ENCODE measurements around the gene B9D2. TPM values are rescaled to one million over a fixed set of nuclear protein-coding genes. Genes with fewer than 3 reads are reported as not detected.

Gene B9D2
- polyA plus RNA-seq, 1 of the 3 experiments (the other 2 are of a cell fraction): 13.3 TPM

DNA sequence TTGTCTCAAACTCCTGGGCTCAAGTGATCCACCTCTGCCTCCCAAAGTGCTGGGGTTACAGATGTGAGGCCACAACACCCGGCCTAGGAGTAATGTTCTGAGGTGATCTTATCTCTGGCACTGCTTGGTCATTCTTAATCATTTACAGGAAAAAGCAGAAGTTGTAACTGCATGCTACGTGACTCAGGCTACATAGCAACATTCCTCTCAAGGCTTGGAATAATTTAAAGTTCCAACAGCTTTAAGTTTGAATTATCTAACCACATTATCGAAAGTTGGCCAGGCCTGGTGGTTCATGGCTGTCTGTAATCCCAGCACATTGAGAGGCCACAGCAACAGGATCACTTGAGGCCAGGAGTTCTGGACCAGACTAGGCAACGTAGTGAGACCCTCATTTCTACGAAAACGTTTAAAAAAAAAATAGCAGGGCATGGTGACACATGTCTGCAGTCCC is 3.9 kb upstream of the B9D2 start (continued):
- TF ChIP-seq, protein P1, sequence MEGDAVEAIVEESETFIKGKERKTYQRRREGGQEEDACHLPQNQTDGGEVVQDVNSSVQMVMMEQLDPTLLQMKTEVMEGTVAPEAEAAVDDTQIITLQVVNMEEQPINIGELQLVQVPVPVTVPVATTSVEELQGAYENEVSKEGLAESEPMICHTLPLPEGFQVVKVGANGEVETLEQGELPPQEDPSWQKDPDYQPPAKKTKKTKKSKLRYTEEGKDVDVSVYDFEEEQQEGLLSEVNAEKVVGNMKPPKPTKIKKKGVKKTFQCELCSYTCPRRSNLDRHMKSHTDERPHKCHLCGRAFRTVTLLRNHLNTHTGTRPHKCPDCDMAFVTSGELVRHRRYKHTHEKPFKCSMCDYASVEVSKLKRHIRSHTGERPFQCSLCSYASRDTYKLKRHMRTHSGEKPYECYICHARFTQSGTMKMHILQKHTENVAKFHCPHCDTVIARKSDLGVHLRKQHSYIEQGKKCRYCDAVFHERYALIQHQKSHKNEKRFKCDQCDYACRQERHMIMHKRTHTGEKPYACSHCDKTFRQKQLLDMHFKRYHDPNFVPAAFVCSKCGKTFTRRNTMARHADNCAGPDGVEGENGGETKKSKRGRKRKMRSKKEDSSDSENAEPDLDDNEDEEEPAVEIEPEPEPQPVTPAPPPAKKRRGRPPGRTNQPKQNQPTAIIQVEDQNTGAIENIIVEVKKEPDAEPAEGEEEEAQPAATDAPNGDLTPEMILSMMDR (IDR thresholded peaks at IDR 0.05): no peak
- TF ChIP-seq FOSL2 (IDR thresholded peaks at IDR 0.05; ENCODE audit: borderline replicate concordance, low read depth) (peak; percentile 87; the same call in 1 of the 2 replicates), TEAD4 (IDR thresholded peaks at IDR 0.05; ENCODE audit: borderline replicate concordance, insufficient read depth) (peak; percentile 86), YY1 (IDR thresholded peaks at IDR 0.05; ENCODE audit: low read depth) (no peak), NRF1 (IDR thresholded peaks at IDR 0.05; ENCODE audit: low read depth, low read length) (no peak), RCOR1 (IDR thresholded peaks at IDR 0.05; ENCODE audit: low read length) (no peak), MEF2A (IDR thresholded peaks at IDR 0.05; ENCODE audit: borderline replicate concordance, low read depth) (peak; percentile 37; the same call in 1 of the 2 replicates), JUND (IDR thresholded peaks at IDR 0.05) (peak; percentile 88; the same call in 1 of the 2 replicates)
- TF ChIP-seq, protein P2, sequence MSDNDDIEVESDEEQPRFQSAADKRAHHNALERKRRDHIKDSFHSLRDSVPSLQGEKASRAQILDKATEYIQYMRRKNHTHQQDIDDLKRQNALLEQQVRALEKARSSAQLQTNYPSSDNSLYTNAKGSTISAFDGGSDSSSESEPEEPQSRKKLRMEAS (IDR thresholded peaks at IDR 0.05; ENCODE audit: low read depth): peak; percentile 90

DNA sequence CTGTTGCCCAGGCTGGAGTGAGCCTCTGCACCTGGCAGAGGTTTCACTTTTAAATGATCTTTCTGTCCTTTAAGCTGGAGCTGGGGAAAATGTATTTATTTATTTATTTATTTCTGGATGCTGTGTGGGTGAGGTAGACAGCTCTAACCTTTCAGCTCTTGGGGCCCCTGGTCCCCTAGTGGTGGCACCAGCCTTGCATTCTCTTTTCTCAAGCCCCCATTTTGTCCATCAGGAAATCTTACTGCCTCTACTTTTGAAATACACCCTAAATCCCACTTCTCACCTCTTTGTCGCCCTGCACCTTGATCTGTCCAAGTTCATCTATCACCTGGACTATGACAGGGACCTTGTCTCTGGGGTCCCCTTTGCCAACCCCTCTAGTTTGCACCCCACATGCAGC is 2.1 kb upstream of the B9D2 start:
- no peak for DNase-seq
- H3K79me2 ChIP-seq (ENCODE audit: insufficient read depth): peaks cover 55% of the 10 kb centered on the region
- H3K9ac ChIP-seq: no peak overlapping the region

More for the DNA sequence above, 2.1 kb upstream of the B9D2 start:
- Histone ChIP-seq H2AFZ (ENCODE audit: low read depth) (no peak overlapping the region), H3K27me3 (ENCODE audit: insufficient read depth) (no peaks in the 10 kb centered on the region), H3K27ac (ENCODE audit: low read depth in 2 of 2, low read length in 1 of 2) (peak overlapping the region in 1 of 2 experiments; percentile 87; a peak in 1 of 4 replicates), H4K20me1 (ENCODE audit: insufficient read depth) (peaks cover 4% of the 10 kb centered on the region; the same call in 1 of the 2 replicates), H3K36me3 (replicated peaks in 1 of 2; ENCODE audit: control insufficient read depth in 1 of 2, insufficient read depth in 2 of 2, low read length in 1 of 2) (peaks cover 0 to 3% of the 10 kb centered on the region in 2 experiments), H3K4me1 (ENCODE audit: control insufficient read depth in 1 of 2, insufficient read depth in 2 of 2, low read depth in 1 of 2, low read length in 1 of 2) (peaks cover 9 to 15% of the 10 kb centered on the region in 2 experiments; a peak in 3 of 4 replicates), H3F3A (replicated peaks; ENCODE audit: insufficient read depth) (peaks cover 18% of the 10 kb centered on the region), H3K9me2 (no peaks in the 10 kb centered on the region), H3K4me2 (no peak overlapping the region), H3K9me3 (no peaks in the 10 kb centered on the region), H3K4me3 (ENCODE audit: low read depth in 2 of 2, low read length in 1 of 2) (no peak overlapping the region)
- TF ChIP-seq, protein P1 (IDR thresholded peaks at IDR 0.05): peak; percentile 34; the same call in 1 of the 2 replicates
- no peak for TF ChIP-seq YY1 (IDR thresholded peaks at IDR 0.05; ENCODE audit: low read depth)
- no peak for TF ChIP-seq MXI1 (IDR thresholded peaks at IDR 0.05; ENCODE audit: low read depth, low read length)
- TF ChIP-seq EZH2phosphoT487 (IDR thresholded peaks at IDR 0.05; ENCODE audit: borderline replicate concordance, low read depth): no peak
- CTCF ChIA-PET: interaction anchor here (0.7 kb wide), 1 partner anchor 65 kb away, joined by 3 read pairs; no protein-coding TSS in a partner anchor
- WGBS (ENCODE audit: low lambda C conversion rate): 100% methylated on average over 1 of the region's 1 CpG
- POLR2A ChIA-PET: no interaction called here

Data from SK-N-SH (cell line).